Pancreas (tissue), 10 donors: ENCODE results near the gene TNRC6C. TPM values are rescaled to one million over a fixed set of nuclear protein-coding genes. Genes with fewer than 3 reads are reported as not detected.
"Not testable (repeated sequence)": the region's sequence is repeated elsewhere in the genome, so short reads cannot be mapped to it uniquely, and the experiment has no call there.

Experiments used
- ATAC-seq, 4 donors: fragments of 200-7000 bp; cut with Tn5 transposase; one replicate each; pipeline versions ENCODE4 v1.8.0 to v1.9.1; 2020; ENCODE audit warnings: mild to moderate bottlenecking in 4 of 4, moderate library complexity in 4 of 4
- DNase-seq, 6 donors: peaks; one replicate each; pipeline ENCODE4 v3.0.0-alpha.2; 2020
- FAIRE-seq: peaks from 2 replicates; lab custom pipeline; 2012; peaks lifted over from hg19 to GRCh38; lab: Jason Lieb, UNC
- H3K27ac ChIP-seq, 4 donors: fragments of 200-600 bp; sonication (generic); 1 replicate in 3 of 4; 2 replicates in 1 of 4; pipeline versions ENCODE4 v1.5.0 to v1.8.0; 2020
- H3K27me3 ChIP-seq, 4 donors: fragments of 200-600 bp; one replicate each; pipeline ENCODE4 v1.8.0; 2021
- H3K36me3 ChIP-seq, 3 donors: fragments of 200-600 bp; sonication (generic) in 1 of 3; one replicate each; pipeline versions ENCODE4 v1.5.0 to v1.8.0; 2020 to 2021
- H3K4me1 ChIP-seq, 3 donors: fragments of 200-600 bp; one replicate each; pipeline ENCODE4 v1.8.0; 2021
- H3K4me3 ChIP-seq, 4 donors: fragments of 200-600 bp; sonication (generic) in 2 of 4; one replicate each; pipeline versions ENCODE4 v1.5.0 to v1.8.0; 2020 to 2021
- H3K9me3 ChIP-seq, 4 donors: fragments of 200-600 bp; one replicate each; pipeline ENCODE4 v1.8.0; 2021
- WGBS, 2 donors: extraction: QIAGEN DNeasy Blood & Tissue Kit; methylation state at CpG; one replicate each; pipeline ENCODE4 v1.1.7; 2013; 5-methylcytosine and 5-hydroxymethylcytosine counted together
- intact Hi-C, 3 donors: fragments of 100-400 bp; cut with DNase I; formaldehyde crosslinking; loops; one replicate each; pipeline versions ENCODE4 v1.11.1 to v1.14.2; 2022
- polyA plus RNA-seq, 2 donors: library from polyadenylated mRNA; stranded (reverse); fragments of 200-250 nt; gene quantifications; one replicate each; pipeline ENCODE4 v1.2.3, GENCODE V29; 2013
- total RNA-seq, 6 donors: library from RNA; stranded (reverse); fragmentation: NEBNext Ultra II Directional in 4 of 6; extraction: Animal tissue kit (Norgen Biotek cat#: 25700) in 4 of 6; gene quantifications; one replicate each; pipeline versions ENCODE4 v1.2.1 to v1.2.4, GENCODE V29; 2021 to 2023
- TF ChIP-seq, protein P1 (sequence below), 4 donors: fragments of 200-600 bp; sonication (generic) in 3 of 4; IDR thresholded peaks; one replicate each; pipeline versions ENCODE4 v1.5.0 to v1.8.0; 2021; ENCODE audit warnings: antibody characterized with exemption in 4 of 4
- donor health status: healthy with polysubstance abuse.
- donor health status: DM: no; HTN: no; CAD: no; lungs with moderate emphysema.
- donor health status: DM: no; HTN: no; CAD: no.
- donor health status: control.
- donor health status: control.
- donor health status: Bipolar disorder and iron deficiency.
- donor health status: DM: yes; HTN: yes; CAD: no.
- donor health status: DM: no; HTN: no; CAD: no.
- donor health status: DM: no; HTN: no; CAD: no.
- donor health status: DM: yes; HTN: yes; CAD: no.

The TNRC6C gene
- total and polyA plus RNA-seq, 8 donors, result 4.0 to 15.5 (median 7.7) TPM

GRCh38 chr17:77930780-77931768 is 27.4 kb upstream of the TNRC6C start:
- no peak for FAIRE-seq
- WGBS, 2 donors, result 57 to 62% methylated on average over 24 of the region's 24 CpGs
- TF ChIP-seq, protein P1, sequence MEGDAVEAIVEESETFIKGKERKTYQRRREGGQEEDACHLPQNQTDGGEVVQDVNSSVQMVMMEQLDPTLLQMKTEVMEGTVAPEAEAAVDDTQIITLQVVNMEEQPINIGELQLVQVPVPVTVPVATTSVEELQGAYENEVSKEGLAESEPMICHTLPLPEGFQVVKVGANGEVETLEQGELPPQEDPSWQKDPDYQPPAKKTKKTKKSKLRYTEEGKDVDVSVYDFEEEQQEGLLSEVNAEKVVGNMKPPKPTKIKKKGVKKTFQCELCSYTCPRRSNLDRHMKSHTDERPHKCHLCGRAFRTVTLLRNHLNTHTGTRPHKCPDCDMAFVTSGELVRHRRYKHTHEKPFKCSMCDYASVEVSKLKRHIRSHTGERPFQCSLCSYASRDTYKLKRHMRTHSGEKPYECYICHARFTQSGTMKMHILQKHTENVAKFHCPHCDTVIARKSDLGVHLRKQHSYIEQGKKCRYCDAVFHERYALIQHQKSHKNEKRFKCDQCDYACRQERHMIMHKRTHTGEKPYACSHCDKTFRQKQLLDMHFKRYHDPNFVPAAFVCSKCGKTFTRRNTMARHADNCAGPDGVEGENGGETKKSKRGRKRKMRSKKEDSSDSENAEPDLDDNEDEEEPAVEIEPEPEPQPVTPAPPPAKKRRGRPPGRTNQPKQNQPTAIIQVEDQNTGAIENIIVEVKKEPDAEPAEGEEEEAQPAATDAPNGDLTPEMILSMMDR (IDR thresholded peaks at IDR 0.05), result no peak

GRCh38 chr17:77933777-77934398 is 24.6 kb upstream of the TNRC6C start:
- Histone ChIP-seq H3K27ac (no peak overlapping the region), H3K4me1 (no peaks in the 10 kb centered on the region), H3K36me3 (no peaks in the 10 kb centered on the region), H3K27me3 (no peaks in the 10 kb centered on the region), H3K4me3 (no peak overlapping the region), H3K9me3 (no peaks in the 10 kb centered on the region)
- no peak for ATAC-seq
- intact Hi-C loops, result no loop called here
- WGBS, 2 donors, result 78 to 92% methylated on average over 6 of the region's 6 CpGs
- no peak for DNase-seq
- FAIRE-seq, result no peak
- TF ChIP-seq, protein P1 (IDR thresholded peaks at IDR 0.05), result no peak

More at GRCh38 chr17:77930780-77931768, 27.4 kb upstream of the TNRC6C start:
- H3K9me3 ChIP-seq, result no peaks in the 10 kb centered on the region
- H3K4me1 ChIP-seq, result no peaks in the 10 kb centered on the region
- H3K27ac ChIP-seq, result no peak overlapping the region
- no peak overlapping the region for H3K4me3 ChIP-seq
- intact Hi-C loops, result no loop called here
- no peaks in the 10 kb centered on the region for H3K36me3 ChIP-seq
- no peaks in the 10 kb centered on the region for H3K27me3 ChIP-seq
- no peak for ATAC-seq
- DNase-seq, result no peak

DNA sequence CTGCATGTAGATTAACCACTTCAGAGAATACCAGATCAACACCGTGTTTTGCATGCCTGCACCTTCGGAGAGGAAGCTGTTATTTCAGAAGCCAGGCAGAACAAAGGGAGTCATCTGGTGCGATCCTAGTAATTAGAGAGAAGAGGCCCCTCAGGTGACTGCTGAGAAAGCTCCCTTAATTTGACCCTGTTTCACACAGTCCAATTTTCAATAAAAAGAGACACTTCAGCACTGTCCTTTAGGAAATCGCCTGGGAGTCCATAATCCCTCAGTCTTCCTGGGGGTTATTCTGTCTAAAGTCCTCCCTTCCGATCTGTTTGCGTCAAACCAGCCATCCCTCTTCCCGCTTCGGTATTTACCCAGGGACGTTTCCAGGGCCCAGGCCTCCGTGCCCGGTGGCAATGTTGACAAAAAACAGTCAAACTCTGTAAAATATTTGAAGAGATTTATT is 23.4 kb upstream of the TNRC6C start:
- TF ChIP-seq, protein P1 (IDR thresholded peaks at IDR 0.05), result no peak
- H3K4me1 ChIP-seq, result no peaks in the 10 kb centered on the region
- H3K27ac ChIP-seq, result no peak overlapping the region
- H3K9me3 ChIP-seq, result no peaks in the 10 kb centered on the region
- H3K27me3 ChIP-seq, result no peaks in the 10 kb centered on the region
- ATAC-seq (peak in 2 of 4 donors; percentile 39 to 54), DNase-seq (no peak), FAIRE-seq (no peak)
- intact Hi-C loops, result no loop called here
- no peaks in the 10 kb centered on the region for H3K36me3 ChIP-seq
- H3K4me3 ChIP-seq, result no peak overlapping the region
- WGBS, 2 donors, result 20 to 32% methylated on average over 11 of the region's 11 CpGs

DNA sequence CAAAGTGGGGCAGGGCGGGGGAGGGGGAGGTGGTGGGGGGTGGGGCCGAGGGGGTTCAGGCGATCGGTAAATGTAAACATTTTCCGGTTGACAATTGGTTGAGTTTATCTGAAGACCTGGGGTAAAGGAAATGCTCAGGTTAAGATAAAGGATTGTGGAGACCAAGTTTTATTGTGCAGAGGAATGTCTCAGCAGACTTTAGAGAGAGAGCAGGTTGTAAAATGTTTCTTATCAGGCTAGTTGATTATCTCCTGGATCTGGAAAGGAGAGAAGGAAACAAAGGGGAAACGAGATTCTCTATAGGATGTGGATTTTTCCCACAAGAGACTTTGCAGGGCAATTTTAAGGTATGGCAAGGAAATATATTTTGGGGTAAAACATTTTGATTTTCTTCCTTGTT is 22.8 kb upstream of the TNRC6C start:
- intact Hi-C loops, FAIRE-seq: not testable (repeated sequence)

GRCh38 chr17:77936881-77937280 is 21.6 kb upstream of the TNRC6C start:
- Histone ChIP-seq H3K36me3 (no peaks in the 10 kb centered on the region), H3K9me3 (no peaks in the 10 kb centered on the region), H3K4me1 (no peaks in the 10 kb centered on the region), H3K27me3 (no peaks in the 10 kb centered on the region), H3K4me3 (no peak overlapping the region), H3K27ac (no peak overlapping the region)
- WGBS, 2 donors, result 79 to 86% methylated on average over 10 of the region's 10 CpGs
- no peak for DNase-seq
- intact Hi-C loops, result no loop called here
- FAIRE-seq, result no peak
- TF ChIP-seq, protein P1 (IDR thresholded peaks at IDR 0.05), result no peak
- ATAC-seq, result no peak

More for the DNA sequence above, 22.8 kb upstream of the TNRC6C start:
- DNase-seq, H3K27ac ChIP-seq, H3K27me3 ChIP-seq, H3K4me1 ChIP-seq, ATAC-seq, H3K4me3 ChIP-seq, H3K36me3 ChIP-seq, H3K9me3 ChIP-seq: not testable (repeated sequence)
- WGBS, 2 donors, result 21 to 23% methylated on average over 6 of the region's 6 CpGs
